ENCODE results near the gene MTMR11. TPM values are rescaled to one million over a fixed set of nuclear protein-coding genes. Genes with fewer than 3 reads are reported as not detected.

MTMR11 gene
- total and polyA plus RNA-seq, 7 donors = 0.78 to 3.0 (median 1.5) TPM

- peak in 1 of 2 donors; percentile 49 for DNase-seq
- Histone ChIP-seq H3K4me1 (no peaks in the 10 kb centered on the region), H3K9me3 (no peaks in the 10 kb centered on the region), H3K27me3 (ENCODE audit: insufficient read depth in 3 of 3, low read length in 2 of 3) (peaks cover 0 to 7% (median 0%) of the 10 kb centered on the region in 3 donors), H3K4me3 (peak within 1 kb of the TSS; percentile 51), H3K36me3 (ENCODE audit: insufficient read depth in 1 of 2, low read depth in 1 of 2) (peaks cover 0 to 13% of the 10 kb centered on the region in 2 donors), H3K27ac (no peak within 1 kb of the TSS)
- ATAC-seq = peak in 1 of 4 donors; percentile 28
- TF ChIP-seq, protein P1, sequence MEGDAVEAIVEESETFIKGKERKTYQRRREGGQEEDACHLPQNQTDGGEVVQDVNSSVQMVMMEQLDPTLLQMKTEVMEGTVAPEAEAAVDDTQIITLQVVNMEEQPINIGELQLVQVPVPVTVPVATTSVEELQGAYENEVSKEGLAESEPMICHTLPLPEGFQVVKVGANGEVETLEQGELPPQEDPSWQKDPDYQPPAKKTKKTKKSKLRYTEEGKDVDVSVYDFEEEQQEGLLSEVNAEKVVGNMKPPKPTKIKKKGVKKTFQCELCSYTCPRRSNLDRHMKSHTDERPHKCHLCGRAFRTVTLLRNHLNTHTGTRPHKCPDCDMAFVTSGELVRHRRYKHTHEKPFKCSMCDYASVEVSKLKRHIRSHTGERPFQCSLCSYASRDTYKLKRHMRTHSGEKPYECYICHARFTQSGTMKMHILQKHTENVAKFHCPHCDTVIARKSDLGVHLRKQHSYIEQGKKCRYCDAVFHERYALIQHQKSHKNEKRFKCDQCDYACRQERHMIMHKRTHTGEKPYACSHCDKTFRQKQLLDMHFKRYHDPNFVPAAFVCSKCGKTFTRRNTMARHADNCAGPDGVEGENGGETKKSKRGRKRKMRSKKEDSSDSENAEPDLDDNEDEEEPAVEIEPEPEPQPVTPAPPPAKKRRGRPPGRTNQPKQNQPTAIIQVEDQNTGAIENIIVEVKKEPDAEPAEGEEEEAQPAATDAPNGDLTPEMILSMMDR (IDR thresholded peaks at IDR 0.05) = no peak
- WGBS, 3 donors = 2 to 3% (median 2%) methylated on average over 14 to 24 of the region's 24 CpGs
- intact Hi-C loops (cut with DNase I) = no loop called here
These were observed 19.0 kb downstream of the MTMR11 start, which contains the start of gene SV2A for GRCh38 chr1:149917571-149918144. Gene SV2A (minus strand): TSS chr1:149917844. CDS start chr1:149913840, 4,004 bp downstream.

- TF ChIP-seq, protein P1 (IDR thresholded peaks at IDR 0.05) = no peak
These were observed 19.8 kb downstream of the MTMR11 start for GRCh38 chr1:149916898-149917252.

DNA sequence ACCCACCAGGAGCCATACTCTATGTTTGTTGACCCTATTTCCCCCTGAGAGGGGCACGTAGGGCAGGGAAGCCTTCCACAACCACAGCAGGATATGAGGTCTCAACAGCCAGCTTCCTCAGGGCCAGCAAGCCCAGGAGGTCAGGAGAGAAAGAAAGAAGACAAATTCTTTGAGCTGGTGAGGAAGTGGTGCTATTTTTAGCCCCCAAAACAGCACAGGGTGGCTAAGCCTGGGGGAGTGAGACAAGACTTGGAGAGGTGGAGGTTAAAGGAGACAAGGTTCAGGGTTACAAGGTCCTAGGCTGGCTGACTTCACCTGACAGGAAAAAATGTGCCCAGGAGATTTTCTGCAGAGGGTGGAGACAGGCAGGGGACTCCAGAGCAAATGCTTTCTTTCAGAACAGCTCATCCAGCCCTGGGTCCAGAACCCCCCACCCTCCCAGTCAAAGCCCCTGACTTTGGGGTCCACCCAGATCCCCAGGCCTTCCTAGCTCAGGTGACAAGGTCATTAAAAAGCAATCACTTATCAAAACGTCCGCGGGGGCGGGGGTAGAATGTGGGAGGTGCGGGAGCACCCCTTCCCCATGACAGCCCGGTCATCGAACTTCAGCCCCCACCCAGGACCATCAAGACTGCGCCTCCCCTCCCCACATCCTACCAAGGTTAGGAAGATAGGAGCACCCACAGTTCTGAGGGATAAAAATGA is 20.3 kb downstream of the MTMR11 start:
- H3K4me3 ChIP-seq = no peak overlapping the region
- peaks cover 0 to 7% (median 0%) of the 10 kb centered on the region in 3 donors for H3K27me3 ChIP-seq (ENCODE audit: insufficient read depth in 3 of 3, low read length in 2 of 3)
- intact Hi-C loops (cut with DNase I) = no loop called here
- H3K4me1 ChIP-seq = no peaks in the 10 kb centered on the region
- H3K9me3 ChIP-seq = no peaks in the 10 kb centered on the region
- no peaks in the 10 kb centered on the region for H3K36me3 ChIP-seq (ENCODE audit: insufficient read depth in 1 of 2, low read depth in 1 of 2)
- no peak for ATAC-seq
- 42 to 45% (median 42%) methylated on average over 9 of the region's 9 CpGs for WGBS, 3 donors
- TF ChIP-seq, protein P1 (IDR thresholded peaks at IDR 0.05) = no peak
- no peak for DNase-seq
- H3K27ac ChIP-seq = no peak overlapping the region

More at GRCh38 chr1:149916898-149917252, 19.8 kb downstream of the MTMR11 start:
- peaks cover 0 to 7% (median 0%) of the 10 kb centered on the region in 3 donors for H3K27me3 ChIP-seq (ENCODE audit: insufficient read depth in 3 of 3, low read length in 2 of 3)
- H3K27ac ChIP-seq = no peak overlapping the region
- H3K4me1 ChIP-seq = no peaks in the 10 kb centered on the region
- H3K4me3 ChIP-seq = peak overlapping the region; percentile 51
- no peak for DNase-seq
- ATAC-seq = no peak
- no peaks in the 10 kb centered on the region for H3K9me3 ChIP-seq
- 14 to 25% (median 25%) methylated on average over 10 of the region's 10 CpGs for WGBS, 3 donors
- intact Hi-C loops (cut with DNase I) = no loop called here
- H3K36me3 ChIP-seq (ENCODE audit: insufficient read depth in 1 of 2, low read depth in 1 of 2) = peaks cover 0 to 5% of the 10 kb centered on the region in 2 donors

DNA sequence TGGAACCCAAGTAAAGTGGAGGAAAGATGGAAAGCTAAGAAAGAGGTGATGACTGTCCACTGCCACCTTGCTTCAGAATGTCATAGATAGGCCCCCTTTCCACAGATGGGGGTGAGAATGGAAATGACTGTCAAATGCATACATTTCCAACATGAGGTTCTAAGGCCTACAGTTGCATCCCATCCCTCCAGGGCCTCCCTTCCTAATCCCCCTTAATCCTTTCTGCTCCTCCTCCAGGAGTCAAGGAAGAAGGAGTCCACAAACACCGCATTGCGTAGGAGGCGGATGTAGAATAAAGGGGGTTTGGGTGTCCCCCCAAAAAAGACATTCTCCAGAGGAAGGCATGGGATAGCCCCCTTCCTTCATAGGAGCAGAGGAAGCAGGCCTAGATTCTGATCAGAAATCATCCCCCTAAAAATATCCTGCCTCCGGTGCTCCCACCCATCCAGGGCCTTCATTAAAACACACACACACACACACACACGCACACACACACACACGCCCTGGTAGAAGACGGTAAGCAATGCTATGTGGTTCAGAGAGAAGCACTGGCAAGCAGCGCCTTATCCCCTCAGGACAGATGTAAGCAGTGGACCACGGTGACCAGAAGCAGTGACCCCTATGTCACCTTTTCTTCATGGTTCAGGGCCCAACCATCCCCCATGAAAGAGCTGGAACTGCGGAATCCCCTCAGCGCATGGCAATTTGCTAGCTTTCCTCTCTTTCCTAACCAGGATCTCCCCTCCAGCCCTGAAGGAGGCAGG is 21.1 kb downstream of the MTMR11 start:
- intact Hi-C loops (cut with DNase I) = no loop called here
- TF ChIP-seq, protein P1 (IDR thresholded peaks at IDR 0.05) = no peak
- ATAC-seq (no peak), DNase-seq (no peak)
- Histone ChIP-seq H3K4me1 (no peaks in the 10 kb centered on the region), H3K27ac (no peak overlapping the region), H3K36me3 (ENCODE audit: insufficient read depth in 1 of 2, low read depth in 1 of 2) (no peaks in the 10 kb centered on the region), H3K4me3 (no peak overlapping the region), H3K27me3 (ENCODE audit: insufficient read depth in 3 of 3, low read length in 2 of 3) (peaks cover 0 to 7% (median 0%) of the 10 kb centered on the region in 3 donors), H3K9me3 (no peaks in the 10 kb centered on the region)
- WGBS, 3 donors = 78 to 83% (median 79%) methylated on average over 11 of the region's 11 CpGs
